ENCODE results near the gene VAV2.

DNA sequence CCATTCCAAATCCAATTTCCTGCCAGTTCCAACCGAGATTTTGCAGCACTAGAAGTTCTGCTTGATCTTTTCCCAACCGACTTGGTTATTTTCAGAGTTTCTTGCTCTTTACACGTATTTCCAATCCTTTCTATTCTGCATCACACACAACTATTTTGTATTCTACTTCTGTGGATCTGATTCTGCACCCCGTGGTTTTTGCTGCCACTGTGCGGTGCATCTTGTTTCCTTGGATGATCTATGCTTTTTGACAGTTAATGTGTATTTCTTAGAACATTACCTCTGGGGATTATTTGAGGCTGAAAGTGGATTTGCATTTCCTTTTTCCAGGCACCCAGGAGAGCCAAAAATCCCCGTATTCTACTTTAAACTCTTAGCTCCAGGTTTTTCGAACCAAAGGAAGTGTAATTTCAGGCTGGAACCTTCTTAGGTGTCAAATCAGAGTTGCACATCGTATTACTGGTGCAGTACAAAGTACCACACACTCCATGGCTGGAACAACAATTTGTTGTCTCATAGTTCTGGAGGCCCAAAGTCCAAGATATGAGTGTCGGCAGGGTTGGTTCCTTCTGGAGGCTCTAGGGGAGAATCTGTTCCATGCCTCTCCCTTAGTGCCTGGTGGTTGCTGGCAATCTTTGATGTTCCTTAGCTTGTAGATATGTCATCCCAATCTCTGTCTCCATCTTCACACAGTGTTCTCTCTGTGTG lies 239.2 kb downstream of the VAV2 start:
- TF ChIP-seq CTCF (conservative IDR thresholded peaks at IDR 0.05) (no peak), ZFX (IDR thresholded peaks at IDR 0.05) (no peak)

Measured in C4-2B (cell line).